ENCODE data around the gene TUBA4B. TPM values are rescaled to one million over a fixed set of nuclear protein-coding genes. Genes with fewer than 3 reads are reported as not detected.

Gene TUBA4B
- total and polyA plus RNA-seq, 4 experiments from 2014 or later, result not detected

DNA sequence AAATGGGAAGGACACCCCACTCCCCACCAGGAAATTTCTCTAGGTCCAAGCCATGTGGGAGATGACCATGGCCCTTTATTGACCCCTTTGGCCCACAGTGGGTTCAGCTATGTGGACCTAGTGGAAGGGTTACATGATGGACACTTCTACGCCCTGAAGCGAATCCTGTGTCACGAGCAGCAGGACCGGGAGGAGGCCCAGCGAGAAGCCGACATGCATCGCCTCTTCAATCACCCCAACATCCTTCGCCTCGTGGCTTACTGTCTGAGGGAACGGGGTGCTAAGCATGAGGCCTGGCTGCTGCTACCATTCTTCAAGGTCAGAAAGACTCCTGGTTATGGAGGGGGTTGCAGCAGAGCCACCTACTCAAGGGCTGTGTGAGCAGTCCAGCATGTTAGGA is 6.5 kb upstream of the TUBA4B start:
- Mint-ChIP-seq H3K27ac (peak overlapping the region; percentile 96 to 99 (median 99)), H3K4me3 (peak overlapping the region; percentile 10 to 99 (median 88)), H3K27me3 (no peaks in the 10 kb centered on the region), H3K4me1 (peaks cover 48 to 90% (median 68%) of the 10 kb centered on the region in 4 donors), H3K36me3 (peaks cover 37 to 42% of the 10 kb centered on the region in 2 donors), H3K9me3 (no peaks in the 10 kb centered on the region)
- peak overlapping the region in 1 of 2 donors; percentile 45 for H3K4me3 ChIP-seq (ENCODE audit: low read length in 2 of 2)
- H3K36me3 ChIP-seq (ENCODE audit: insufficient read depth, low read length), result peaks cover 17% of the 10 kb centered on the region
- peaks cover 71% of the 10 kb centered on the region for H3K4me1 ChIP-seq (ENCODE audit: insufficient read depth, low read length)
- CTCF ChIA-PET (ENCODE audit: partially characterized antibody), result interaction anchor here (0.9 to 12.8 kb wide), 8 partner anchors 8 to 88 kb away, joined by 3 to 150 read pairs (median 10); partner anchors contain the start of genes ANKZF1 and ATG9A
- no peaks in the 10 kb centered on the region for H3K9me3 ChIP-seq (ENCODE audit: control insufficient read depth in 1 of 2, low read length in 2 of 2)
- intact Hi-C loops (cut with micrococcal nuclease), result no loop called here
- H3K27ac ChIP-seq (ENCODE audit: low read depth, low read length), result peak overlapping the region; percentile 94
- DNase-seq, result no peak
- POLR2A ChIA-PET (ENCODE audit: partially characterized antibody), result interaction anchor here (0.6 to 12.0 kb wide), 9 partner anchors 7 to 529 kb away, joined by 3 to 684 read pairs (median 28); partner anchors contain the start of genes ABCB6, ANKZF1, ATG9A and CNPPD1
- H3K27me3 ChIP-seq (ENCODE audit: insufficient read depth, low read length), result no peaks in the 10 kb centered on the region

DNA sequence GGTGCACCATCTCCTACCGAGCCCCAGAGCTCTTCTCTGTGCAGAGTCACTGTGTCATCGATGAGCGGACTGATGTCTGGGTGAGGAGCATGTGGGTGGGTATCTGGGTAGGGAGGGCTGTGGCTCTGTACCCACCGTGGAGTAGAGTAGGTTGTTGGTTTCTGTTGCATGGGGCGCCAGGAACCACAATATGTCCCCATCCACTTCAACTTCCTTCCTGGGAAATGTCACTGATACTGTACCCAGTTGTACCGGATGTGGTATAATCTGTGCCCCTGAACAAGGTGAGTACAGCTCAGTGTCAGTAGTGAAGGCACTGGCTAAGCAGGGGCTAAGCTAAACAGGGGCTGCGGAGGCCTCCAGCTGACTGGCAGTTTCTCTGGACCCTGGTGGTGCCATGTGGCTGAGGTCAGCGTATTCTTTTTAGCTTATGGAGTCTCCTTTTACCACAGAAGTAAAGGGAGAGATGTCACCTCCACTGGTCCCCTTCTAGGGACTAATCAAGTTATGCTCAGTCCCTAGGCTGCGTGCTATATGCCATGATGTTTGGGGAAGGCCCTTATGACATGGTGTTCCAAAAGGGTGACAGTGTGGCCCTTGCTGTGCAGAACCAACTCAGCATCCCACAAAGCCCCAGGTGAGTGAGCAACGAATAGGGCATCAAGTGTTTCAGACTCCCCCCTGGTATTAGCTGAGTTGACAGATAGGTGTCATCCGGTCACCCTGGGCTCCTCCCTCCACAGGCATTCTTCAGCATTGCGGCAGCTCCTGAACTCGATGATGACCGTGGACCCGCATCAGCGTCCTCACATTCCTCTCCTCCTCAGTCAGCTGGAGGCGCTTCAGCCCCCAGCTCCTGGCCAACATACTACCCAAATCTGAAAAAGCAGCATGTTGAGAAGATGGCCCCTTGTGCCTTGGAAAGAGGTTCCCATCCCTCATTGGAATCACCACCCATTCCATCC is 5.1 kb upstream of the TUBA4B start:
- Mint-ChIP-seq H3K4me1 (peaks cover 56 to 94% (median 72%) of the 10 kb centered on the region in 4 donors), H3K9me3 (peaks cover 0 to 1% (median 0%) of the 10 kb centered on the region in 8 donors), H3K27me3 (no peaks in the 10 kb centered on the region), H3K4me3 (peak overlapping the region; percentile 83 to 99 (median 88)), H3K27ac (peak overlapping the region; percentile 93 to 99 (median 98)), H3K36me3 (peaks cover 45 to 56% of the 10 kb centered on the region in 2 donors)
- intact Hi-C loops (cut with micrococcal nuclease), result no loop called here
- POLR2A ChIA-PET (ENCODE audit: partially characterized antibody), result interaction anchor here (1.1 to 12.0 kb wide), 15 partner anchors 16 to 842 kb away, joined by 3 to 684 read pairs (median 17); partner anchors contain the start of genes ABCB6, ANKZF1, ATG9A and CNPPD1
- H3K27ac ChIP-seq (ENCODE audit: low read depth, low read length), result peak overlapping the region; percentile 87
- H3K9me3 ChIP-seq (ENCODE audit: control insufficient read depth in 1 of 2, low read length in 2 of 2), result no peaks in the 10 kb centered on the region
- DNase-seq, result peak; percentile 80 to 90 (median 85)
- no peaks in the 10 kb centered on the region for H3K27me3 ChIP-seq (ENCODE audit: insufficient read depth, low read length)
- CTCF ChIA-PET (ENCODE audit: partially characterized antibody), result interaction anchor here (1.4 to 12.8 kb wide), 8 partner anchors 10 to 77 kb away, joined by 3 to 150 read pairs (median 9); partner anchors contain the start of genes DNAJB2 and SLC23A3
- peak overlapping the region; percentile 26 to 65 for H3K4me3 ChIP-seq (ENCODE audit: low read length in 2 of 2)
- peaks cover 22% of the 10 kb centered on the region for H3K36me3 ChIP-seq (ENCODE audit: insufficient read depth, low read length)
- H3K4me1 ChIP-seq (ENCODE audit: insufficient read depth, low read length), result peaks cover 80% of the 10 kb centered on the region

DNA sequence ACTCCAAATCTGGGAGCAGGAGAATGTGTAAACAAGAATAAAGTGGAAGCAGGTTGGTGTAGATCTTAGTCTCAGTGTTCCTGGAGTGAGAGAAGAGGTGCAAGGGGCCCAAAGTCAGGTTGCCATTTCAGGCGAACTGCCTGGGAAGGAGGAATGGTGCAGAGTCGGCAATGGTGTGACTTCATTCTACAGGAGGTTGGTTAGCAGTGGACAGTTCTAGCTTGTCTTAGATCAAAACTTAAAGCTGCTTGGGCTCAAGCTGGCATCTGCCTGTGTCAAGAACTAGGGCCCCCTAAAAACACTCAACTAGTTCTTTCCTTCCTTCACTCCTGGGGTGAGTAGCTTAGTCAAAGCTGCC is 4.2 kb upstream of the TUBA4B start:
- POLR2A ChIA-PET (ENCODE audit: partially characterized antibody), result interaction anchor here (1.0 to 12.0 kb wide), 18 partner anchors 9 to 590 kb away, joined by 3 to 684 read pairs (median 14); partner anchors contain the start of genes ABCB6, ANKZF1, ATG9A and BCS1L
- Mint-ChIP-seq H3K9me3 (peaks cover 0 to 1% (median 0%) of the 10 kb centered on the region in 8 donors), H3K4me1 (peaks cover 56 to 94% (median 71%) of the 10 kb centered on the region in 4 donors), H3K27me3 (no peaks in the 10 kb centered on the region), H3K27ac (peak overlapping the region; percentile 93 to 99 (median 96)), H3K36me3 (peaks cover 45 to 63% of the 10 kb centered on the region in 2 donors), H3K4me3 (peak overlapping the region; percentile 85 to 99 (median 94))
- Histone ChIP-seq H3K27ac (ENCODE audit: low read depth, low read length) (peak overlapping the region; percentile 87), H3K36me3 (ENCODE audit: insufficient read depth, low read length) (peaks cover 22% of the 10 kb centered on the region), H3K9me3 (ENCODE audit: control insufficient read depth in 1 of 2, low read length in 2 of 2) (no peaks in the 10 kb centered on the region), H3K4me3 (ENCODE audit: low read length in 2 of 2) (peak overlapping the region; percentile 26 to 65), H3K4me1 (ENCODE audit: insufficient read depth, low read length) (peaks cover 80% of the 10 kb centered on the region), H3K27me3 (ENCODE audit: insufficient read depth, low read length) (no peaks in the 10 kb centered on the region)
- DNase-seq, result no peak
- intact Hi-C loops (cut with micrococcal nuclease), result no loop called here
- CTCF ChIA-PET (ENCODE audit: partially characterized antibody), result interaction anchor here (1.0 to 12.8 kb wide), 13 partner anchors 9 to 90 kb away, joined by 3 to 150 read pairs (median 8); partner anchors contain the start of genes ANKZF1, ATG9A, DNAJB2 and SLC23A3

DNA sequence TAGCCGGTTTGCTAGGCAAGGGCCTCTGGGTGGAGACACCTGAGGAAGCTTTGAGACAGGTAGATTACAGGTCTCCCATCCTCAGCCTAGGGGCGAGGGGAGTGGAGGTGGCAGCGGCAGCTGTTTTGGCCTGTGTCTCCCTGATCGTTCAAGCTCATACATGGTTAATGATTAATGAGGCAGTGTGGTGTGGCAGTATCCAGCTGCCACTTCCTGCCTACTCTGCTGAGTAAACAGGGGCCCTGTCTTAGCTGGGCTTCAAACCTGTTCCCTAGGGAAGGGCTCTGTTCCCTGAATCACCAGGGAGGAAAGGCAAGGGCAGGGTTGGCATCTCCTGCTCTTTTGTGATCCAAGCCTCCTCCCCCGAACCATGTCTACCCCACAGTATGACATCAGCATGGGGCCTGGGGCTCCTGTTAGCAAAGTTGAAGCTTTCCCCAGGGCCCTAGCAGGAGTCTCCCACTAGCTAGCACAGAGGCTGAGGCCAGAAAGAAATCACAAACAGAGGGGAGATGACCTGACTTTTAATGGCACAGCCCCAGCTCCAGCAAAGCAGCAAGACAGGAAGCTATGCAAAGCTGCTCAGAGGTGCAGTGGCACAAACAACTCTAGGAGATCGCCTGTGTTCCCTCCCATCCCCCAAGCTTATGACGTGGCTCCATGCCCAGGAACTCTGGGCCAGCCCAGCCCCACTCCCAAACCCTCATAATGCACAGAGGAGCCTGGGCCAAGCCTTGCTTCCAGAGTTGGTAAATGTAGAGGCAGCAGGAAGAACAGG is 3.7 kb upstream of the TUBA4B start:
- Mint-ChIP-seq H3K27ac (peak overlapping the region; percentile 93 to 99 (median 96)), H3K4me1 (peaks cover 53 to 91% (median 69%) of the 10 kb centered on the region in 4 donors), H3K9me3 (peaks cover 0 to 1% (median 0%) of the 10 kb centered on the region in 8 donors), H3K36me3 (peaks cover 45 to 63% of the 10 kb centered on the region in 2 donors), H3K27me3 (no peaks in the 10 kb centered on the region), H3K4me3 (peak overlapping the region; percentile 85 to 99 (median 94))
- ChIA-PET CTCF (ENCODE audit: partially characterized antibody) (interaction anchor here (0.7 to 12.8 kb wide), 15 partner anchors 9 to 90 kb away, joined by 3 to 150 read pairs (median 7); partner anchors contain the start of genes ANKZF1, ATG9A, DNAJB2 and SLC23A3), POLR2A (ENCODE audit: partially characterized antibody) (interaction anchor here (0.6 to 12.0 kb wide), 22 partner anchors 9 to 963 kb away, joined by 3 to 684 read pairs (median 8); partner anchors contain the start of genes ABCB6, ANKZF1, ATG9A and BCS1L)
- Histone ChIP-seq H3K4me1 (ENCODE audit: insufficient read depth, low read length) (peaks cover 76% of the 10 kb centered on the region), H3K9me3 (ENCODE audit: control insufficient read depth in 1 of 2, low read length in 2 of 2) (no peaks in the 10 kb centered on the region), H3K4me3 (ENCODE audit: low read length in 2 of 2) (peak overlapping the region; percentile 26 to 65), H3K36me3 (ENCODE audit: insufficient read depth, low read length) (peaks cover 22% of the 10 kb centered on the region), H3K27me3 (ENCODE audit: insufficient read depth, low read length) (no peaks in the 10 kb centered on the region), H3K27ac (ENCODE audit: low read depth, low read length) (peak overlapping the region; percentile 87)
- intact Hi-C loops (cut with micrococcal nuclease), result no loop called here
- DNase-seq, result peak; percentile 55 to 65 (median 61)

DNA sequence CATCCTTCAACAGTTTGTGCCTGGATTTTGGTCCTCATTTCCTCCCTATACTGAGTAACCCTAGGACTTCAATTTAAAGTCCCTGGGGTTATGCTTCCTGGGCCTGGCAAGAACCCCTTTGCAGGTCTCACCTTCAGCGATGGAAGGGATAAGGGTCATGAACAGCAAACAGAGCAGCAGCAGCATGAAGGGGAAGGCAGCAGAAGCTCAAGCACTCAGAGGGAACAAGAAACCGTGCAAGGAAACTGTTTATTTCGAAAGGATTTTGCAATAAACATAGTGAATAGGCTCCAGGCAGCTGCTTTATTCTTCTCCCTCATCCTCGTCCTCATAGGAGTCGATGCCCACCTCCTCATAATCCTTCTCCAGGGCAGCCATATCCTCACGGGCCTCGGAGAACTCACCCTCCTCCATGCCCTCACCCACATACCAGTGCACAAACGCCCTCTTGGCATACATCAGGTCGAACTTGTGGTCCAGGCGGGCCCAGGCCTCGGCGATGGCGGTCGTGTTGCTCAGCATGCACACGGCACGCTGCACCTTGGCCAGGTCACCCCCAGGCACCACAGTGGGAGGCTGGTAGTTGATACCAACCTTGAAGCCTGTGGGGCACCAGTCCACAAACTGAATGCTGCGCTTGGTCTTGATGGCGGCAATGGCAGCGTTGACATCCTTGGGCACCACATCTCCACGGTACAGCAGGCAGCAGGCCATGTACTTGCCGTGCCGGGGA is 2.8 kb upstream of the TUBA4B start:
- Histone ChIP-seq H3K9me3 (ENCODE audit: control insufficient read depth in 1 of 2, low read length in 2 of 2) (no peaks in the 10 kb centered on the region), H3K4me3 (ENCODE audit: low read length in 2 of 2) (peak overlapping the region; percentile 26 to 65), H3K36me3 (ENCODE audit: insufficient read depth, low read length) (peaks cover 22% of the 10 kb centered on the region), H3K27ac (ENCODE audit: low read depth, low read length) (peak overlapping the region; percentile 87), H3K4me1 (ENCODE audit: insufficient read depth, low read length) (peaks cover 72% of the 10 kb centered on the region), H3K27me3 (ENCODE audit: insufficient read depth, low read length) (no peaks in the 10 kb centered on the region)
- intact Hi-C loops (cut with micrococcal nuclease), result loop anchor here (5.0 kb wide), 1 partner anchor 853 kb away; the partner anchor contains the start of gene CTDSP1
- no peak for DNase-seq
- Mint-ChIP-seq H3K27me3 (no peaks in the 10 kb centered on the region), H3K27ac (peak overlapping the region; percentile 93 to 99 (median 96)), H3K4me3 (peak overlapping the region; percentile 85 to 99 (median 94)), H3K36me3 (peaks cover 45 to 69% of the 10 kb centered on the region in 2 donors), H3K9me3 (peaks cover 0 to 4% (median 0%) of the 10 kb centered on the region in 8 donors), H3K4me1 (peaks cover 54 to 90% (median 69%) of the 10 kb centered on the region in 4 donors)
- ChIA-PET CTCF (ENCODE audit: partially characterized antibody) (interaction anchor here (0.5 to 12.8 kb wide), 12 partner anchors 8 to 91 kb away, joined by 4 to 150 read pairs (median 8); partner anchors contain the start of genes ANKZF1, ATG9A, DNAJB2 and SLC23A3), POLR2A (ENCODE audit: partially characterized antibody) (interaction anchor here (0.6 to 12.0 kb wide), 20 partner anchors 8 to 963 kb away, joined by 3 to 684 read pairs (median 12); partner anchors contain the start of genes ABCB6, ANKZF1, ATG9A and BCS1L)
